Neural progenitor cell (in vitro differentiated cells): ENCODE measurements around the gene ERBB4. TPM values are rescaled to one million over a fixed set of nuclear protein-coding genes. Genes with fewer than 3 reads are reported as not detected.

Experiments used
- DNase-seq: peaks from one replicate; pipeline ENCODE4 v3.0.0-alpha.2; 2016; ENCODE audit warnings: low spot score
- H2AFZ ChIP-seq: fragments of 200-600 bp; sonication (generic); replicated peaks from 2 replicates; pipeline ENCODE4 v1.6.1; 2016; ENCODE audit warnings: antibody characterized with exemption
- H3F3A ChIP-seq: fragments of 200-600 bp; sonication (generic); 2 replicates; pipeline ENCODE4 v1.6.1; 2016; ENCODE audit warnings: antibody characterized with exemption, low read depth
- H3K27ac ChIP-seq: fragments of 200-600 bp; sonication (generic); 2 replicates; pipeline ENCODE4 v1.5.1; 2016; ENCODE audit warnings: mild to moderate bottlenecking
- H3K27me3 ChIP-seq: fragments of 200-600 bp; sonication (generic); 2 replicates; pipeline ENCODE4 v1.6.1; 2016; ENCODE audit warnings: mild to moderate bottlenecking, moderate library complexity
- H3K36me3 ChIP-seq: fragments of 200-600 bp; sonication (generic); 2 replicates; pipeline ENCODE4 v1.5.1; 2016
- H3K4me1 ChIP-seq: fragments of 200-600 bp; sonication (generic); 2 replicates; pipeline ENCODE4 v1.6.1; 2016; ENCODE audit warnings: mixed run types
- H3K4me2 ChIP-seq: fragments of 200-600 bp; sonication (generic); 2 replicates; pipeline ENCODE4 v1.6.1; 2016
- H3K4me3 ChIP-seq: fragments of 200-600 bp; sonication (generic); 2 replicates; pipeline ENCODE4 v1.5.1; 2016
- H3K79me2 ChIP-seq: fragments of 200-600 bp; sonication (generic); 2 replicates; pipeline ENCODE4 v1.6.1; 2016; ENCODE audit warnings: low read depth
- H3K9ac ChIP-seq: fragments of 200-600 bp; sonication (generic); 2 replicates; pipeline ENCODE4 v1.6.1; 2016
- H3K9me3 ChIP-seq: fragments of 200-600 bp; sonication (generic); 2 replicates; pipeline ENCODE4 v1.5.1; 2016; ENCODE audit warnings: low read depth
- H4K20me1 ChIP-seq: fragments of 200-600 bp; sonication (generic); 2 replicates; pipeline ENCODE4 v1.6.1; 2016; ENCODE audit warnings: low read depth
- H3K27ac Mint-ChIP-seq: 3 replicates; pipeline ENCODE4 v1.8.0; 2021; ENCODE audit warnings: mixed read lengths
- H3K27me3 Mint-ChIP-seq: 2 replicates; pipeline ENCODE4 v1.8.0; 2022; ENCODE audit warnings: low read depth, mild to moderate bottlenecking, inconsistent platforms, moderate library complexity, mixed read lengths; ENCODE audit not compliant: insufficient read depth
- H3K36me3 Mint-ChIP-seq: 3 replicates; pipeline ENCODE4 v1.8.0; 2021; ENCODE audit warnings: mixed read lengths
- H3K4me1 Mint-ChIP-seq: 3 replicates; pipeline ENCODE4 v1.8.0; 2021; ENCODE audit warnings: mixed read lengths
- H3K4me3 Mint-ChIP-seq: 3 replicates; pipeline ENCODE4 v1.8.0; 2021; ENCODE audit warnings: mild to moderate bottlenecking, moderate library complexity, mixed read lengths
- H3K9me3 Mint-ChIP-seq: 3 replicates; pipeline ENCODE4 v1.8.0; 2020; ENCODE audit warnings: mixed read lengths
- EZH2 ChIP-seq: fragments of 200-600 bp; sonication (generic); IDR thresholded peaks from 2 replicates; pipeline ENCODE4 v1.6.1; 2017; ENCODE audit warnings: antibody characterized with exemption, mild to moderate bottlenecking, moderate library complexity
- EZH2phosphoT487 ChIP-seq: fragments of 200-600 bp; sonication (generic); IDR thresholded peaks from 2 replicates; pipeline ENCODE4 v1.6.1; 2017; ENCODE audit warnings: antibody characterized with exemption
- total RNA-seq: library from RNA; depleted of rRNA; stranded (reverse); fragments of >200 nt; gene quantifications from 2 replicates; pipeline ENCODE4 v1.2.3, GENCODE V29; 2015; ENCODE audit warnings: low replicate concordance
- TF ChIP-seq, protein P1 (sequence below): fragments of 200-600 bp; sonication (generic); IDR thresholded peaks from 2 replicates; pipeline ENCODE4 v1.5.1; 2017; ENCODE audit warnings: antibody characterized with exemption, mild to moderate bottlenecking

The ERBB4 gene
- total RNA-seq, 1 donor from 2014 or later, result 1.5 TPM

DNA sequence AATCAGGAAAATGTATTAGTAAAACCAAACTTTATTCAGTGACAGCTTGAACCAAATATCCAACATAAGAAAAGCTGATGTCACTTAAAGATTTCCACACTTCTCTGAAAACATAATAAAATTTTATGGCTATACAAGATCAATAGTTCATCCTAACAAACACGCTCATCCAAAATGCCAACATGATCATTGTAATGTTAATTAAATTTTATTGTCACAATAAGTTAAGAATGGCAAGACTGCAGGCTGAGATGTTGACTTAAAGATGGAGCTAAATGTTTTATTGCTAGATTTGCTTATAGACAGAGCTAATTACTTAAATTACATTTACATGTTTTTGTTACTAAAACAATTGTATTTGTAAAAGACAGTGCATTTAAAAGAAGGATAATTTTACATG is 140.3 kb downstream of the ERBB4 start:
- no peak for DNase-seq
- peaks cover 4% of the 10 kb centered on the region for H3K4me1 Mint-ChIP-seq

GRCh38 chr2:212392544-212392943 is 146.1 kb downstream of the ERBB4 start:
- Histone ChIP-seq H2AFZ (no peak overlapping the region), H4K20me1 (no peaks in the 10 kb centered on the region), H3K4me1 (no peaks in the 10 kb centered on the region), H3K9ac (no peak overlapping the region), H3K27me3 (no peaks in the 10 kb centered on the region), H3K9me3 (no peaks in the 10 kb centered on the region), H3K4me3 (no peak overlapping the region), H3K4me2 (no peak overlapping the region), H3K27ac (no peak overlapping the region), H3K36me3 (no peaks in the 10 kb centered on the region), H3K79me2 (no peaks in the 10 kb centered on the region), H3F3A (no peaks in the 10 kb centered on the region)
- H3K27me3 Mint-ChIP-seq, result no peaks in the 10 kb centered on the region
- DNase-seq, result no peak
- H3K27ac Mint-ChIP-seq, result no peak overlapping the region
- H3K9me3 Mint-ChIP-seq, result no peaks in the 10 kb centered on the region
- H3K4me3 Mint-ChIP-seq, result no peak overlapping the region
- H3K4me1 Mint-ChIP-seq, result peaks cover 7% of the 10 kb centered on the region
- H3K36me3 Mint-ChIP-seq, result peaks cover 2% of the 10 kb centered on the region
- TF ChIP-seq EZH2phosphoT487 (no peak), EZH2 (no peak)
- TF ChIP-seq, protein P1, sequence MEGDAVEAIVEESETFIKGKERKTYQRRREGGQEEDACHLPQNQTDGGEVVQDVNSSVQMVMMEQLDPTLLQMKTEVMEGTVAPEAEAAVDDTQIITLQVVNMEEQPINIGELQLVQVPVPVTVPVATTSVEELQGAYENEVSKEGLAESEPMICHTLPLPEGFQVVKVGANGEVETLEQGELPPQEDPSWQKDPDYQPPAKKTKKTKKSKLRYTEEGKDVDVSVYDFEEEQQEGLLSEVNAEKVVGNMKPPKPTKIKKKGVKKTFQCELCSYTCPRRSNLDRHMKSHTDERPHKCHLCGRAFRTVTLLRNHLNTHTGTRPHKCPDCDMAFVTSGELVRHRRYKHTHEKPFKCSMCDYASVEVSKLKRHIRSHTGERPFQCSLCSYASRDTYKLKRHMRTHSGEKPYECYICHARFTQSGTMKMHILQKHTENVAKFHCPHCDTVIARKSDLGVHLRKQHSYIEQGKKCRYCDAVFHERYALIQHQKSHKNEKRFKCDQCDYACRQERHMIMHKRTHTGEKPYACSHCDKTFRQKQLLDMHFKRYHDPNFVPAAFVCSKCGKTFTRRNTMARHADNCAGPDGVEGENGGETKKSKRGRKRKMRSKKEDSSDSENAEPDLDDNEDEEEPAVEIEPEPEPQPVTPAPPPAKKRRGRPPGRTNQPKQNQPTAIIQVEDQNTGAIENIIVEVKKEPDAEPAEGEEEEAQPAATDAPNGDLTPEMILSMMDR, result no peak

More for the DNA sequence above, 140.3 kb downstream of the ERBB4 start:
- Mint-ChIP-seq H3K4me3 (no peak overlapping the region), H3K27me3 (no peaks in the 10 kb centered on the region), H3K9me3 (no peaks in the 10 kb centered on the region), H3K27ac (no peak overlapping the region), H3K36me3 (peaks cover 2% of the 10 kb centered on the region)
- Histone ChIP-seq H3K4me1 (no peaks in the 10 kb centered on the region), H3K9me3 (no peaks in the 10 kb centered on the region), H3K27ac (no peak overlapping the region), H3F3A (no peaks in the 10 kb centered on the region), H3K9ac (no peak overlapping the region), H3K79me2 (no peaks in the 10 kb centered on the region), H3K36me3 (no peaks in the 10 kb centered on the region), H4K20me1 (no peaks in the 10 kb centered on the region), H3K4me3 (no peak overlapping the region), H2AFZ (no peak overlapping the region), H3K4me2 (no peak overlapping the region), H3K27me3 (no peaks in the 10 kb centered on the region)
- TF ChIP-seq EZH2phosphoT487, result no peak
- no peak for TF ChIP-seq EZH2
- TF ChIP-seq, protein P1, result no peak

GRCh38 chr2:212392043-212392442 is 146.6 kb downstream of the ERBB4 start:
- Histone ChIP-seq H3K9ac (no peak overlapping the region), H3F3A (no peaks in the 10 kb centered on the region), H3K4me3 (no peak overlapping the region), H3K4me2 (no peak overlapping the region), H3K79me2 (no peaks in the 10 kb centered on the region), H3K9me3 (no peaks in the 10 kb centered on the region), H3K27me3 (no peaks in the 10 kb centered on the region), H4K20me1 (no peaks in the 10 kb centered on the region), H3K27ac (no peak overlapping the region), H2AFZ (no peak overlapping the region), H3K36me3 (no peaks in the 10 kb centered on the region), H3K4me1 (no peaks in the 10 kb centered on the region)
- Mint-ChIP-seq H3K9me3 (no peaks in the 10 kb centered on the region), H3K27me3 (no peaks in the 10 kb centered on the region), H3K27ac (no peak overlapping the region), H3K4me3 (no peak overlapping the region), H3K36me3 (peaks cover 2% of the 10 kb centered on the region), H3K4me1 (peaks cover 7% of the 10 kb centered on the region)
- no peak for TF ChIP-seq EZH2
- TF ChIP-seq EZH2phosphoT487, result no peak
- TF ChIP-seq, protein P1, result no peak
- no peak for DNase-seq
